HEK293 (cell line): ENCODE data around the gene CACNA2D1.

Experiments
- CTCF ChIA-PET: fragments of 350-600 bp; formaldehyde crosslinking; extraction: SDS; loops from one replicate; lab custom pipeline; 2021; ENCODE audit warnings: antibody characterized with exemption; lab: Yijun Ruan, JAX
- POLR2A ChIA-PET: fragments of 300-600 bp; formaldehyde crosslinking; extraction: SDS; loops from one replicate; lab custom pipeline; 2020; ENCODE audit warnings: antibody characterized with exemption, inconsistent platforms; lab: Yijun Ruan, JAX
- H3K27ac ChIP-seq: fragments of 200-500 bp; sonication (Bioruptor generic); 2 replicates; pipeline ENCODE4 v1.5.1; 2014; ENCODE audit warnings: low read depth, low read length, control low read depth, inconsistent platforms; ENCODE audit errors: extremely low read depth
- H3K36me3 ChIP-seq, 2 experiments: fragments of 200-500 bp in 1 of 2; sonication (Bioruptor generic) in 1 of 2; 1 replicate in 1 of 2; 2 replicates in 1 of 2; pipeline ENCODE4 v1.5.1; 2014 to 2017; ENCODE audit warnings: inconsistent platforms in 2 of 2, low read length in 2 of 2; ENCODE audit not compliant: control insufficient read depth in 2 of 2, insufficient read depth in 1 of 2
- H3K4me1 ChIP-seq: fragments of 200-500 bp; sonication (Bioruptor generic); 2 replicates; pipeline ENCODE4 v1.5.1; 2014; ENCODE audit warnings: mild to moderate bottlenecking, low read length, inconsistent platforms; ENCODE audit not compliant: control insufficient read depth, insufficient read depth
- H3K4me3 ChIP-seq: 2 replicates; pipeline ENCODE4 v1.5.1; 2011; ENCODE audit warnings: low read depth, mild to moderate bottlenecking, control low read depth, low read length, moderate library complexity
- H3K9me3 ChIP-seq: fragments of 200-500 bp; sonication (Bioruptor generic); 2 replicates; pipeline ENCODE4 v1.5.1; 2014; ENCODE audit warnings: low read depth, low read length, inconsistent platforms; ENCODE audit not compliant: control insufficient read depth, insufficient read depth
- BCL11B ChIP-seq: fragments of 450-650 bp; formaldehyde crosslinking; IDR thresholded peaks from 2 replicates; pipeline ENCODE4 v1.5.1; 2016; ENCODE audit warnings: low read depth, missing biosample characterization, missing genetic modification characterization
- KLF16 ChIP-seq: fragments of 450-650 bp; formaldehyde crosslinking; IDR thresholded peaks from 2 replicates; pipeline ENCODE4 v1.5.1; 2017; ENCODE audit warnings: missing biosample characterization, missing genetic modification characterization
- MYNN ChIP-seq: fragments of 450-650 bp; formaldehyde crosslinking; IDR thresholded peaks from 2 replicates; pipeline ENCODE4 v1.5.1; 2016; ENCODE audit warnings: missing biosample characterization, missing genetic modification characterization, borderline replicate concordance
- SCRT2 ChIP-seq: fragments of 450-650 bp; formaldehyde crosslinking; IDR thresholded peaks from 2 replicates; pipeline ENCODE4 v1.5.1; 2016; ENCODE audit warnings: missing biosample characterization, missing genetic modification characterization
- SP7 ChIP-seq: fragments of 450-650 bp; formaldehyde crosslinking; IDR thresholded peaks from 2 replicates; pipeline ENCODE4 v1.5.1; 2016; ENCODE audit warnings: missing biosample characterization, missing genetic modification characterization
- ZBTB20 ChIP-seq: fragments of 450-650 bp; formaldehyde crosslinking; IDR thresholded peaks from 2 replicates; pipeline ENCODE4 v1.5.1; 2016; ENCODE audit warnings: missing biosample characterization, missing genetic modification characterization
- ZFP69B ChIP-seq: fragments of 450-650 bp; formaldehyde crosslinking; IDR thresholded peaks from 2 replicates; pipeline ENCODE4 v1.5.1; 2016; ENCODE audit warnings: missing biosample characterization, missing genetic modification characterization
- ZIC2 ChIP-seq: fragments of 450-650 bp; formaldehyde crosslinking; IDR thresholded peaks from 2 replicates; pipeline ENCODE4 v1.5.1; 2016; ENCODE audit warnings: missing biosample characterization, missing genetic modification characterization
- ZNF112 ChIP-seq: fragments of 450-650 bp; formaldehyde crosslinking; IDR thresholded peaks from 2 replicates; pipeline ENCODE4 v1.5.0; 2017; ENCODE audit warnings: missing biosample characterization, missing genetic modification characterization
- ZNF133 ChIP-seq: fragments of 450-650 bp; formaldehyde crosslinking; IDR thresholded peaks from 2 replicates; pipeline ENCODE4 v1.5.1; 2016; ENCODE audit warnings: missing biosample characterization, missing genetic modification characterization
- ZNF138 ChIP-seq: fragments of 450-650 bp; formaldehyde crosslinking; IDR thresholded peaks from 2 replicates; pipeline ENCODE4 v1.5.1; 2016; ENCODE audit warnings: missing biosample characterization, missing genetic modification characterization, borderline replicate concordance
- ZNF19 ChIP-seq: fragments of 450-650 bp; formaldehyde crosslinking; IDR thresholded peaks from 2 replicates; pipeline ENCODE4; 2016; ENCODE audit warnings: missing biosample characterization, missing genetic modification characterization, low read depth
- ZNF211 ChIP-seq: fragments of 450-650 bp; formaldehyde crosslinking; IDR thresholded peaks from 2 replicates; pipeline ENCODE4 v1.5.1; 2016; ENCODE audit warnings: low read depth, missing biosample characterization, missing genetic modification characterization
- ZNF274 ChIP-seq, 2 experiments: fragments of 200-500 bp in 1 of 2; fragments of 450-650 bp in 1 of 2; sonication (Bioruptor generic) in 1 of 2; formaldehyde crosslinking in 1 of 2; IDR thresholded peaks; 2 replicates each; pipeline versions ENCODE4 v1.5.1 to v1.6.1; 2014 to 2016; ENCODE audit warnings: borderline replicate concordance in 1 of 2, inconsistent platforms in 1 of 2, low read length in 1 of 2, missing biosample characterization in 1 of 2, missing genetic modification characterization in 1 of 2
- ZNF292 ChIP-seq: fragments of 450-650 bp; formaldehyde crosslinking; IDR thresholded peaks from 2 replicates; pipeline ENCODE4 v1.5.1; 2016; ENCODE audit warnings: low read depth, missing biosample characterization, missing genetic modification characterization, borderline replicate concordance
- ZNF335 ChIP-seq: fragments of 450-650 bp; formaldehyde crosslinking; conservative IDR thresholded peaks from 2 replicates; pipeline ENCODE4 v1.5.1; 2016; ENCODE audit warnings: missing biosample characterization, missing genetic modification characterization
- ZNF366 ChIP-seq: fragments of 450-650 bp; formaldehyde crosslinking; conservative IDR thresholded peaks from 2 replicates; pipeline ENCODE4 v1.5.1; 2016; ENCODE audit warnings: missing biosample characterization, missing genetic modification characterization
- ZNF514 ChIP-seq: fragments of 450-650 bp; formaldehyde crosslinking; IDR thresholded peaks from 2 replicates; pipeline ENCODE4 v1.5.1; 2016; ENCODE audit warnings: missing biosample characterization, missing genetic modification characterization
- ZNF521 ChIP-seq: fragments of 450-650 bp; formaldehyde crosslinking; IDR thresholded peaks from 2 replicates; pipeline ENCODE4 v1.5.1; 2017; ENCODE audit warnings: missing biosample characterization, mild to moderate bottlenecking, missing genetic modification characterization
- ZNF555 ChIP-seq: fragments of 450-650 bp; formaldehyde crosslinking; conservative IDR thresholded peaks from 2 replicates; pipeline ENCODE4 v1.5.1; 2017; ENCODE audit warnings: missing biosample characterization, mild to moderate bottlenecking, missing genetic modification characterization, inconsistent platforms
- ZNF558 ChIP-seq: fragments of 450-650 bp; formaldehyde crosslinking; IDR thresholded peaks from 2 replicates; pipeline ENCODE4 v1.5.1; 2016; ENCODE audit warnings: missing biosample characterization, missing genetic modification characterization
- ZNF658 ChIP-seq: fragments of 450-650 bp; formaldehyde crosslinking; IDR thresholded peaks from 2 replicates; pipeline ENCODE4; 2016; ENCODE audit warnings: missing biosample characterization, missing genetic modification characterization
- ZSCAN23 ChIP-seq: fragments of 450-650 bp; formaldehyde crosslinking; IDR thresholded peaks from 2 replicates; pipeline ENCODE4 v1.5.1; 2016; ENCODE audit warnings: missing biosample characterization, missing genetic modification characterization
- TF ChIP-seq, protein P1 (sequence below): fragments of 450-650 bp; formaldehyde crosslinking; IDR thresholded peaks from 2 replicates; pipeline ENCODE4 v1.5.1; 2016; ENCODE audit warnings: missing biosample characterization, missing genetic modification characterization
- TF ChIP-seq, protein P2 (sequence below): fragments of 450-650 bp; formaldehyde crosslinking; IDR thresholded peaks from 2 replicates; pipeline ENCODE4 v1.5.1; 2016; ENCODE audit warnings: missing biosample characterization, missing genetic modification characterization, borderline replicate concordance
- TF ChIP-seq, protein P3 (sequence below): fragments of 450-650 bp; formaldehyde crosslinking; IDR thresholded peaks from 2 replicates; pipeline ENCODE4 v1.5.1; 2017; ENCODE audit warnings: missing biosample characterization, mild to moderate bottlenecking, missing genetic modification characterization, moderate library complexity

CACNA2D1 gene

DNA sequence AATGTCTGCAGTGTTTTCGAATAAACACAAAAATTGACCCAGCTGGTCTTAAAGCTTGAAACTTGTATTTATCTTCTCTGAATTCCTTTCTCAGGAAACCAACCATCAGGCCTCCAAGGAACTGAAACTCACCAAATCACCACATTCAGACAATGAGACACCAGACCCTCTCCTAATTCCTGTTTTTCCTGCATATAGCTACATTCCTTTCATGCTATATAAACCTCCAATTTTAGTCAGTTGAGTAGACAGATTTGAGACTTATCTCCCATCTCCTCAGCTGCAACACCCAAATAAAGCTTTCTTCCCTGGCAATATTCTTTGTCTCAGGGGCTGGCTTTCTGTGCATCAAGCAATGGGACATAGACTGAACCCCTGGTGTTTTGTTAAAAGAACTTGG, 317.0 kb downstream of the CACNA2D1 start:
- POLR2A ChIA-PET: no interaction called here
- CTCF ChIA-PET: interaction anchor here (0.7 kb wide), 1 partner anchor 142 kb away, joined by 3 read pairs; no protein-coding TSS in a partner anchor
- Histone ChIP-seq H3K4me1 (no peaks in the 10 kb centered on the region), H3K9me3 (no peaks in the 10 kb centered on the region), H3K4me3 (no peak overlapping the region), H3K36me3 (no peaks in the 10 kb centered on the region), H3K27ac (no peak overlapping the region)
- TF ChIP-seq ZNF658 (tag by site-specific recombination) (no peak), ZNF335 (tag by site-specific recombination) (no peak), KLF16 (no peak)
- TF ChIP-seq, protein P1, sequence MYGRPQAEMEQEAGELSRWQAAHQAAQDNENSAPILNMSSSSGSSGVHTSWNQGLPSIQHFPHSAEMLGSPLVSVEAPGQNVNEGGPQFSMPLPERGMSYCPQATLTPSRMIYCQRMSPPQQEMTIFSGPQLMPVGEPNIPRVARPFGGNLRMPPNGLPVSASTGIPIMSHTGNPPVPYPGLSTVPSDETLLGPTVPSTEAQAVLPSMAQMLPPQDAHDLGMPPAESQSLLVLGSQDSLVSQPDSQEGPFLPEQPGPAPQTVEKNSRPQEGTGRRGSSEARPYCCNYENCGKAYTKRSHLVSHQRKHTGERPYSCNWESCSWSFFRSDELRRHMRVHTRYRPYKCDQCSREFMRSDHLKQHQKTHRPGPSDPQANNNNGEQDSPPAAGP (tag by site-specific recombination): no peak

DNA sequence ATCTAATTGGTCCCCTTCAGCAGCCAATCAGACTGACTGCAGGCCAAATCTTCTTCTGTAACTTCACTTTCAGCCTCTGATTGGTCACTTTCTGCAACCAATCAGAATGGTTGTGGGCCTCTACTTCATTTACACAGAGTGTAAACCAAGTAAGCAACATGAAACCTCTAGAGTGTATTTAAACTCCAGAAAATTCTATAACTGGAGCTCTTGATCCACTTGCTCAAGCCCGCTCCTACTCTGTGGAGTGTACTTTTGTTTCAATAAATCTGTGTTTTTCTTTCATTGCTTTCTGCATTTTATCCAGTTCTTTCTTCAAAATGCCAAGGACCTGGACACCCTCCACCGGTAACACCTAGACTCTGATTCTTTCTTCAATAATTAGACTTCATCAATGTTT, 319.1 kb downstream of the CACNA2D1 start:
- H3K36me3 ChIP-seq: no peaks in the 10 kb centered on the region
- CTCF ChIA-PET: no interaction called here
- no peak for TF ChIP-seq ZNF112 (tag by site-specific recombination)
- TF ChIP-seq ZFP69B (tag by site-specific recombination): no peak
- no peak for TF ChIP-seq BCL11B (tag by site-specific recombination)
- TF ChIP-seq ZNF366 (tag by site-specific recombination): no peak
- TF ChIP-seq ZNF514 (tag by site-specific recombination): no peak
- TF ChIP-seq ZNF521 (tag by site-specific recombination): no peak
- TF ChIP-seq ZNF19 (tag by site-specific recombination): no peak
- no peak for TF ChIP-seq ZNF274 (IDR thresholded peaks at IDR 0.05; ENCODE audit: low read length)
- no peak for TF ChIP-seq ZNF274 (tag by site-specific recombination; IDR thresholded peaks at IDR 0.05; ENCODE audit: borderline replicate concordance)
- TF ChIP-seq, protein P1 (tag by site-specific recombination): no peak
- no peak for TF ChIP-seq ZBTB20 (tag by site-specific recombination)
- no peak for TF ChIP-seq ZNF555 (tag by site-specific recombination)
- no peak for TF ChIP-seq ZIC2
- TF ChIP-seq, all 188 proteins: peak for 0
- Histone ChIP-seq H3K9me3 (no peaks in the 10 kb centered on the region), H3K27ac (no peak overlapping the region), H3K4me1 (no peaks in the 10 kb centered on the region), H3K4me3 (no peak overlapping the region)
- POLR2A ChIA-PET: no interaction called here

DNA sequence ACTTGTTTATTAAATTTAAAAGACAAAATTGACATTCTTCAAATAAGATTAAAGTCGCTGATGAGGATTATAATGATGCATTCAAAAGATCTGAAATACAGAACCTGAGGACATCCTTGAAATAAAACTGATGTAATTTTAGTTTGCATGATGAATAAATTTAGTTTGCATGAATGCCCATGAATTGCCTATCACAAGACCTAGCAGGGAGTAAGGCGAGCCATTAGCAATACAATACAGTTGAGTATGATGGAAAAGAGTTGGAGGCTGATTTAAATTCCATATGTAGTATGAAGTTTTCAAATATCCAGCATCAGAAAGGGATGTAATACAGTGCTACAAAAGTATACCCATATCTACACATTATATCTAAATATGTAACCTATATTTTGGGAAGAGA, 321.3 kb downstream of the CACNA2D1 start:
- Histone ChIP-seq H3K4me3 (no peak overlapping the region), H3K36me3 (no peaks in the 10 kb centered on the region), H3K9me3 (no peaks in the 10 kb centered on the region), H3K27ac (no peak overlapping the region), H3K4me1 (no peaks in the 10 kb centered on the region)
- ChIA-PET POLR2A (no interaction called here), CTCF (no interaction called here)
- no peak for TF ChIP-seq SCRT2 (tag by site-specific recombination)
- TF ChIP-seq ZNF211 (tag by site-specific recombination): no peak
- no peak for TF ChIP-seq SP7 (tag by site-specific recombination)
- TF ChIP-seq BCL11B (tag by site-specific recombination): no peak
- TF ChIP-seq ZNF138 (tag by site-specific recombination): no peak
- TF ChIP-seq ZSCAN23: no peak
- TF ChIP-seq, protein P2, sequence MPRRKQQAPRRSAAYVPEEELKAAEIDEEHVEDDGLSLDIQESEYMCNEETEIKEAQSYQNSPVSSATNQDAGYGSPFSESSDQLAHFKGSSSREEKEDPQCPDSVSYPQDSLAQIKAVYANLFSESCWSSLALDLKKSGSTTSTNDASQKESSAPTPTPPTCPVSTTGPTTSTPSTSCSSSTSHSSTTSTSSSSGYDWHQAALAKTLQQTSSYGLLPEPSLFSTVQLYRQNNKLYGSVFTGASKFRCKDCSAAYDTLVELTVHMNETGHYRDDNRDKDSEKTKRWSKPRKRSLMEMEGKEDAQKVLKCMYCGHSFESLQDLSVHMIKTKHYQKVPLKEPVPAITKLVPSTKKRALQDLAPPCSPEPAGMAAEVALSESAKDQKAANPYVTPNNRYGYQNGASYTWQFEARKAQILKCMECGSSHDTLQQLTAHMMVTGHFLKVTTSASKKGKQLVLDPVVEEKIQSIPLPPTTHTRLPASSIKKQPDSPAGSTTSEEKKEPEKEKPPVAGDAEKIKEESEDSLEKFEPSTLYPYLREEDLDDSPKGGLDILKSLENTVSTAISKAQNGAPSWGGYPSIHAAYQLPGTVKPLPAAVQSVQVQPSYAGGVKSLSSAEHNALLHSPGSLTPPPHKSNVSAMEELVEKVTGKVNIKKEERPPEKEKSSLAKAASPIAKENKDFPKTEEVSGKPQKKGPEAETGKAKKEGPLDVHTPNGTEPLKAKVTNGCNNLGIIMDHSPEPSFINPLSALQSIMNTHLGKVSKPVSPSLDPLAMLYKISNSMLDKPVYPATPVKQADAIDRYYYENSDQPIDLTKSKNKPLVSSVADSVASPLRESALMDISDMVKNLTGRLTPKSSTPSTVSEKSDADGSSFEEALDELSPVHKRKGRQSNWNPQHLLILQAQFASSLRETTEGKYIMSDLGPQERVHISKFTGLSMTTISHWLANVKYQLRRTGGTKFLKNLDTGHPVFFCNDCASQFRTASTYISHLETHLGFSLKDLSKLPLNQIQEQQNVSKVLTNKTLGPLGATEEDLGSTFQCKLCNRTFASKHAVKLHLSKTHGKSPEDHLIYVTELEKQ (tag by site-specific recombination): no peak
- TF ChIP-seq ZNF292 (tag by site-specific recombination): no peak
- TF ChIP-seq ZNF558 (tag by site-specific recombination): no peak
- TF ChIP-seq, protein P3, sequence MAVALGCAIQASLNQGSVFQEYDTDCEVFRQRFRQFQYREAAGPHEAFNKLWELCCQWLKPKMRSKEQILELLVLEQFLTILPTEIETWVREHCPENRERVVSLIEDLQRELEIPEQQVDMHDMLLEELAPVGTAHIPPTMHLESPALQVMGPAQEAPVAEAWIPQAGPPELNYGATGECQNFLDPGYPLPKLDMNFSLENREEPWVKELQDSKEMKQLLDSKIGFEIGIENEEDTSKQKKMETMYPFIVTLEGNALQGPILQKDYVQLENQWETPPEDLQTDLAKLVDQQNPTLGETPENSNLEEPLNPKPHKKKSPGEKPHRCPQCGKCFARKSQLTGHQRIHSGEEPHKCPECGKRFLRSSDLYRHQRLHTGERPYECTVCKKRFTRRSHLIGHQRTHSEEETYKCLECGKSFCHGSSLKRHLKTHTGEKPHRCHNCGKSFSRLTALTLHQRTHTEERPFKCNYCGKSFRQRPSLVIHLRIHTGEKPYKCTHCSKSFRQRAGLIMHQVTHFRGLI: no peak
- TF ChIP-seq ZNF133: no peak
- TF ChIP-seq MYNN (tag by site-specific recombination): no peak
